ENCODE results near the gene UBE2V1. TPM values are rescaled to one million over a fixed set of nuclear protein-coding genes. Genes with fewer than 3 reads are reported as not detected.

UBE2V1 gene
- total and polyA plus RNA-seq, 2 of the 13 experiments (the other 11 are each of a cell fraction or from before 2014, with no cell fraction given), result 81.3 to 132 TPM

GRCh38 chr20:50112512-50113419, at the start of gene UBE2V1 (continued):
- no peak; the same call in 1 of the 2 replicates for TF ChIP-seq NFAT5 (CRISPR knock-in tag; IDR thresholded peaks at IDR 0.05)
- peak; percentile 89 for TF ChIP-seq IRX3 (CRISPR knock-in tag; IDR thresholded peaks at IDR 0.05; ENCODE audit: borderline replicate concordance, low read depth)
- TF ChIP-seq ZNF512 (CRISPR knock-in tag; IDR thresholded peaks at IDR 0.05), result 0 out of 2 replicates have a peak, but pooled peaks have one; percentile 35
- peak; percentile 79 for TF ChIP-seq MED8 (CRISPR knock-in tag; IDR thresholded peaks at IDR 0.05; ENCODE audit: insufficient replicate concordance)
- peak; percentile 44 for TF ChIP-seq SKI (IDR thresholded peaks at IDR 0.05; ENCODE audit: partially characterized antibody)
- TF ChIP-seq FIP1L1 (IDR thresholded peaks at IDR 0.05; ENCODE audit: borderline replicate concordance, insufficient read depth, low read depth, low read length), result peak; percentile 91; the same call in 1 of the 2 replicates
- peak; percentile 39; the same call in 1 of the 2 replicates for TF ChIP-seq MAZ (IDR thresholded peaks at IDR 0.05; ENCODE audit: borderline replicate concordance, low read depth, low read length)
- TF ChIP-seq MAZ (CRISPR knock-in tag; IDR thresholded peaks at IDR 0.05; ENCODE audit: low read depth), result peak; percentile 96
- TF ChIP-seq, protein P1, sequence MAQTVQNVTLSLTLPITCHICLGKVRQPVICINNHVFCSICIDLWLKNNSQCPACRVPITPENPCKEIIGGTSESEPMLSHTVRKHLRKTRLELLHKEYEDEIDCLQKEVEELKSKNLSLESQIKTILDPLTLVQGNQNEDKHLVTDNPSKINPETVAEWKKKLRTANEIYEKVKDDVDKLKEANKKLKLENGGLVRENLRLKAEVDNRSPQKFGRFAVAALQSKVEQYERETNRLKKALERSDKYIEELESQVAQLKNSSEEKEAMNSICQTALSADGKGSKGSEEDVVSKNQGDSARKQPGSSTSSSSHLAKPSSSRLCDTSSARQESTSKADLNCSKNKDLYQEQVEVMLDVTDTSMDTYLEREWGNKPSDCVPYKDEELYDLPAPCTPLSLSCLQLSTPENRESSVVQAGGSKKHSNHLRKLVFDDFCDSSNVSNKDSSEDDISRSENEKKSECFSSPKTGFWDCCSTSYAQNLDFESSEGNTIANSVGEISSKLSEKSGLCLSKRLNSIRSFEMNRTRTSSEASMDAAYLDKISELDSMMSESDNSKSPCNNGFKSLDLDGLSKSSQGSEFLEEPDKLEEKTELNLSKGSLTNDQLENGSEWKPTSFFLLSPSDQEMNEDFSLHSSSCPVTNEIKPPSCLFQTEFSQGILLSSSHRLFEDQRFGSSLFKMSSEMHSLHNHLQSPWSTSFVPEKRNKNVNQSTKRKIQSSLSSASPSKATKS (CRISPR knock-in tag; IDR thresholded peaks at IDR 0.05), result no peak
- TF ChIP-seq PTBP1 (IDR thresholded peaks at IDR 0.05; ENCODE audit: low read depth, low read length, poor library complexity, severe bottlenecking), result peak; percentile 62
- TF ChIP-seq KAT2B (IDR thresholded peaks at IDR 0.05; ENCODE audit: borderline replicate concordance, low read depth, low read length), result no peak; the same call in 1 of the 2 replicates
- TF ChIP-seq CAMTA2 (CRISPR knock-in tag; IDR thresholded peaks at IDR 0.05; ENCODE audit: borderline replicate concordance), result peak; percentile 93; the same call in 1 of the 2 replicates
- peak; percentile 88; the same call in 1 of the 2 replicates for TF ChIP-seq PHF21A (CRISPR knock-in tag; IDR thresholded peaks at IDR 0.05)
- TF ChIP-seq PPARG (CRISPR knock-in tag; conservative IDR thresholded peaks at IDR 0.05), result no peak; the same call in 1 of the 2 replicates
- TF ChIP-seq ZNF567 (CRISPR knock-in tag; IDR thresholded peaks at IDR 0.05; ENCODE audit: borderline replicate concordance), result peak; percentile 49; the same call in 1 of the 2 replicates
- no peak for TF ChIP-seq KDM6A (CRISPR knock-in tag; IDR thresholded peaks at IDR 0.05; ENCODE audit: low read depth)
- TF ChIP-seq, protein P2, sequence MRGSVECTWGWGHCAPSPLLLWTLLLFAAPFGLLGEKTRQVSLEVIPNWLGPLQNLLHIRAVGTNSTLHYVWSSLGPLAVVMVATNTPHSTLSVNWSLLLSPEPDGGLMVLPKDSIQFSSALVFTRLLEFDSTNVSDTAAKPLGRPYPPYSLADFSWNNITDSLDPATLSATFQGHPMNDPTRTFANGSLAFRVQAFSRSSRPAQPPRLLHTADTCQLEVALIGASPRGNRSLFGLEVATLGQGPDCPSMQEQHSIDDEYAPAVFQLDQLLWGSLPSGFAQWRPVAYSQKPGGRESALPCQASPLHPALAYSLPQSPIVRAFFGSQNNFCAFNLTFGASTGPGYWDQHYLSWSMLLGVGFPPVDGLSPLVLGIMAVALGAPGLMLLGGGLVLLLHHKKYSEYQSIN (CRISPR knock-in tag; IDR thresholded peaks at IDR 0.05; ENCODE audit: borderline replicate concordance), result 0 out of 2 replicates have a peak, but pooled peaks have one; percentile 63
